PC-9 (cell line): ENCODE data around the gene PRDM2. TPM values are rescaled to one million over a fixed set of nuclear protein-coding genes. Genes with fewer than 3 reads are reported as not detected.

ENCODE experiments used
- BruUV-seq: library from RNA; stranded (reverse); fragments of 400-500 nt; replicated peaks from 2 replicates; lab custom pipeline; 2021; lab: Mats Ljungman, UMichigan
- CTCF ChIA-PET: fragments of 300-600 bp; sonication (Branson Sonifier 250); formaldehyde crosslinking; loops from one replicate; lab custom pipeline; 2022; ENCODE audit warnings: antibody characterized with exemption; lab: Charles Lee
- POLR2A ChIA-PET: fragments of 300-600 bp; sonication (Branson Sonifier 250); formaldehyde crosslinking; loops from one replicate; lab custom pipeline; 2022; ENCODE audit warnings: antibody characterized with exemption; ENCODE audit not compliant: unreplicated experiment; lab: Charles Lee
- DNase-seq, 2 experiments: peaks; one replicate each; pipeline versions ENCODE4 v3.0.0 to v3.0.0-alpha.2; 2015 to 2022; ENCODE audit warnings: mixed read lengths in 1 of 2
- H2AFZ ChIP-seq: fragments of 200-600 bp; sonication (generic); 2 replicates; pipeline ENCODE4 v1.8.1; 2017; ENCODE audit warnings: antibody characterized with exemption
- H3F3A ChIP-seq: fragments of 200-600 bp; sonication (generic); 2 replicates; pipeline ENCODE4 v1.8.1; 2017; ENCODE audit warnings: antibody characterized with exemption, mild to moderate bottlenecking, low read depth; ENCODE audit not compliant: insufficient read depth
- H3K27ac ChIP-seq: fragments of 200-600 bp; sonication (generic); 2 replicates; pipeline ENCODE4 v1.6.1; 2016; ENCODE audit warnings: mixed run types
- H3K27me3 ChIP-seq: fragments of 200-600 bp; sonication (generic); 2 replicates; pipeline ENCODE4 v1.6.1; 2016; ENCODE audit warnings: low read depth, mixed run types; ENCODE audit not compliant: insufficient read depth
- H3K36me3 ChIP-seq: fragments of 200-600 bp; sonication (generic); 2 replicates; pipeline ENCODE4 v1.6.1; 2016; ENCODE audit warnings: low read depth, mixed run types
- H3K4me1 ChIP-seq: fragments of 200-600 bp; sonication (generic); replicated peaks from 2 replicates; pipeline ENCODE4 v1.6.1; 2016; ENCODE audit warnings: mixed run types; ENCODE audit not compliant: insufficient read depth
- H3K4me2 ChIP-seq: fragments of 200-600 bp; sonication (generic); 2 replicates; pipeline ENCODE4 v1.6.1; 2017; ENCODE audit warnings: mixed run types
- H3K4me3 ChIP-seq: fragments of 200-600 bp; sonication (generic); 2 replicates; pipeline ENCODE4 v1.6.1; 2016; ENCODE audit warnings: mixed run types
- H3K79me2 ChIP-seq: fragments of 200-600 bp; sonication (generic); 2 replicates; pipeline ENCODE4 v1.6.1; 2017; ENCODE audit warnings: low read depth, mixed run types
- H3K9me2 ChIP-seq: fragments of 200-600 bp; sonication (generic); 2 replicates; pipeline ENCODE4 v1.8.1; 2017; ENCODE audit warnings: mild to moderate bottlenecking; ENCODE audit not compliant: insufficient read depth
- H3K9me3 ChIP-seq: fragments of 200-600 bp; sonication (generic); 2 replicates; pipeline ENCODE4 v1.8.1; 2016; ENCODE audit warnings: low read depth; ENCODE audit not compliant: insufficient read depth
- H4K20me1 ChIP-seq: fragments of 200-600 bp; sonication (generic); 2 replicates; pipeline ENCODE4 v1.8.1; 2017; ENCODE audit not compliant: insufficient read depth
- CTCF ChIP-seq: fragments of 200-600 bp; sonication (generic); conservative IDR thresholded peaks from 2 replicates; pipeline ENCODE4 v1.6.1; 2017; ENCODE audit warnings: mixed run types, antibody characterized with exemption, mild to moderate bottlenecking, moderate library complexity
- EZH2 ChIP-seq: fragments of 200-600 bp; sonication (generic); IDR thresholded peaks from 2 replicates; pipeline ENCODE4 v1.8.0; 2017; ENCODE audit warnings: antibody characterized with exemption, low read depth
- intact Hi-C: fragments of 100-400 bp; cut with micrococcal nuclease; formaldehyde crosslinking; loops from one replicate; pipeline ENCODE4 v1.10.0; 2022; ENCODE audit not compliant: unreplicated experiment
- total RNA-seq: library from RNA; stranded (reverse); gene quantifications from 2 replicates; pipeline ENCODE4 v1.2.3, GENCODE V29; 2021

Gene PRDM2
- total RNA-seq, 1 experiment from 2014 or later: 32.1 TPM

GRCh38 chr1:13779930-13780329 lies 79.9 kb downstream of the PRDM2 start:
- no peaks in the 10 kb centered on the region for H3F3A ChIP-seq
- no peaks in the 10 kb centered on the region for H3K9me2 ChIP-seq
- no peak overlapping the region for H3K4me2 ChIP-seq
- no peaks in the 10 kb centered on the region for H4K20me1 ChIP-seq
- no peak overlapping the region for H3K4me3 ChIP-seq
- DNase-seq: no peak
- H3K4me1 ChIP-seq: no peaks in the 10 kb centered on the region
- no peaks in the 10 kb centered on the region for H3K27me3 ChIP-seq
- H3K9me3 ChIP-seq: no peaks in the 10 kb centered on the region
- H2AFZ ChIP-seq: no peak overlapping the region
- BruUV-seq: no TSS peak
- ChIA-PET POLR2A (no interaction called here), CTCF (no interaction called here)
- no peaks in the 10 kb centered on the region for H3K36me3 ChIP-seq
- H3K27ac ChIP-seq: no peak overlapping the region
- TF ChIP-seq EZH2 (no peak), CTCF (no peak)
- H3K79me2 ChIP-seq: no peaks in the 10 kb centered on the region
- intact Hi-C loops: no loop called here

GRCh38 chr1:13780780-13781179 lies 80.8 kb downstream of the PRDM2 start:
- H3K79me2 ChIP-seq: no peaks in the 10 kb centered on the region
- CTCF ChIA-PET: no interaction called here
- POLR2A ChIA-PET: interaction anchor here (0.7 kb wide), 1 partner anchor 55 kb away, joined by 5 read pairs; no protein-coding TSS in a partner anchor

DNA sequence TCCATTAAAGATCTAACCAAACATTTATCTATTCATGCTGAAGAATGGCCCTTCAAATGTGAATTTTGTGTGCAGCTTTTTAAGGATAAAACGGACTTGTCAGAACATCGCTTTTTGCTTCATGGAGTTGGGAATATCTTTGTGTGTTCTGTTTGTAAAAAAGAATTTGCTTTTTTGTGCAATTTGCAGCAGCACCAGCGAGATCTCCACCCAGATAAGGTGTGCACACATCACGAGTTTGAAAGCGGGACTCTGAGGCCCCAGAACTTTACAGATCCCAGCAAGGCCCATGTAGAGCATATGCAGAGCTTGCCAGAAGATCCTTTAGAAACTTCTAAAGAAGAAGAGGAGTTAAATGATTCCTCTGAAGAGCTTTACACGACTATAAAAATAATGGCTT lies 81.2 kb downstream of the PRDM2 start:
- Histone ChIP-seq H3K27me3 (no peaks in the 10 kb centered on the region), H3K9me2 (no peaks in the 10 kb centered on the region), H3K27ac (no peak overlapping the region), H4K20me1 (no peaks in the 10 kb centered on the region), H3K36me3 (no peaks in the 10 kb centered on the region), H3F3A (no peaks in the 10 kb centered on the region), H2AFZ (no peak overlapping the region), H3K9me3 (no peaks in the 10 kb centered on the region), H3K79me2 (no peaks in the 10 kb centered on the region), H3K4me2 (no peak overlapping the region), H3K4me1 (no peaks in the 10 kb centered on the region), H3K4me3 (no peak overlapping the region)
- DNase-seq: no peak
- TF ChIP-seq CTCF: no peak
- TF ChIP-seq EZH2: no peak
- no TSS peak for BruUV-seq
- POLR2A ChIA-PET: interaction anchor here (0.7 kb wide), 1 partner anchor 55 kb away, joined by 5 read pairs; no protein-coding TSS in a partner anchor
- intact Hi-C loops: no loop called here
- CTCF ChIA-PET: no interaction called here

More at GRCh38 chr1:13780780-13781179, 80.8 kb downstream of the PRDM2 start:
- intact Hi-C loops: no loop called here
- Histone ChIP-seq H4K20me1 (no peaks in the 10 kb centered on the region), H3F3A (no peaks in the 10 kb centered on the region), H3K36me3 (no peaks in the 10 kb centered on the region), H3K27ac (no peak overlapping the region), H3K4me3 (no peak overlapping the region), H3K9me2 (no peaks in the 10 kb centered on the region), H3K9me3 (no peaks in the 10 kb centered on the region), H3K4me1 (no peaks in the 10 kb centered on the region), H2AFZ (no peak overlapping the region), H3K4me2 (no peak overlapping the region), H3K27me3 (no peaks in the 10 kb centered on the region)
- TF ChIP-seq EZH2 (no peak), CTCF (no peak)
- BruUV-seq: no TSS peak
- no peak for DNase-seq
